ENCODE measurements around the gene CATSPER3. TPM values are rescaled to one million over a fixed set of nuclear protein-coding genes. Genes with fewer than 3 reads are reported as not detected.

The CATSPER3 gene
- polyA plus RNA-seq, 1 donor (not counting 4 experiments of a cell fraction or from before 2014, with no cell fraction given): 0.31 TPM

- DNase-seq (ENCODE audit: low read depth, low spot score) (no peak), FAIRE-seq (no peak)
- H3K36me3 ChIP-seq (ENCODE audit: control insufficient read depth in 2 of 2, extremely low read depth in 1 of 2, insufficient read depth in 2 of 2, low read length in 2 of 2): peaks cover 0 to 11% of the 10 kb centered on the region in 2 experiments
- H3K9ac ChIP-seq (ENCODE audit: control insufficient read depth, extremely low read depth, insufficient read depth, low read length): no peak overlapping the region
- H2AFZ ChIP-seq (ENCODE audit: control insufficient read depth, low read length): no peak overlapping the region
- no peak for TF ChIP-seq CTCF (optimal IDR thresholded peaks at IDR 0.05 in 1 of 3, IDR thresholded peaks at IDR 0.05 in 1 of 3, conservative IDR thresholded peaks at IDR 0.05 in 1 of 3; ENCODE audit: extremely low read depth in 1 of 3, insufficient read depth in 2 of 3, low read length in 3 of 3)
- no peak for TF ChIP-seq EZH2 (IDR thresholded peaks at IDR 0.05; ENCODE audit: low read length)
- no peaks in the 10 kb centered on the region for H3K9me3 ChIP-seq (ENCODE audit: control insufficient read depth, low read depth, low read length)
- no peaks in the 10 kb centered on the region for H3K79me2 ChIP-seq (ENCODE audit: control insufficient read depth, insufficient read depth, low read length)
- dilution Hi-C loops (cut with MboI; ENCODE audit: extremely low pct_ligation_motif_present, low sequenced_read_pairs): no loop called here
- H3K4me3 ChIP-seq (ENCODE audit: control insufficient read depth in 2 of 3, extremely low read depth in 1 of 3, insufficient read depth in 2 of 3, low read depth in 1 of 3, low read length in 3 of 3): no peak overlapping the region
- H3K4me2 ChIP-seq (ENCODE audit: control insufficient read depth, extremely low read depth, insufficient read depth, low read depth, low read length): no peak overlapping the region
- no peaks in the 10 kb centered on the region for H3K9me1 ChIP-seq (ENCODE audit: control insufficient read depth, extremely low read depth, insufficient read depth, low read length)
- no peaks in the 10 kb centered on the region for H4K20me1 ChIP-seq (ENCODE audit: control insufficient read depth, extremely low read depth, insufficient read depth, low read length)
- no peak overlapping the region for H3K27ac ChIP-seq (ENCODE audit: control insufficient read depth, insufficient read depth, low read length)
- H3K27me3 ChIP-seq (ENCODE audit: control insufficient read depth, extremely low read depth, insufficient read depth, low read length): no peaks in the 10 kb centered on the region
- H3K4me1 ChIP-seq (ENCODE audit: control insufficient read depth, extremely low read depth, insufficient read depth, low read length): no peaks in the 10 kb centered on the region
Measured at GRCh38 chr5:134937526-134937925, 30.2 kb upstream of the CATSPER3 start.

GRCh38 chr5:134938030-134938429 lies 29.7 kb upstream of the CATSPER3 start:
- Histone ChIP-seq H3K9me3 (ENCODE audit: control insufficient read depth, low read depth, low read length) (no peaks in the 10 kb centered on the region), H4K20me1 (ENCODE audit: control insufficient read depth, extremely low read depth, insufficient read depth, low read length) (no peaks in the 10 kb centered on the region), H3K79me2 (ENCODE audit: control insufficient read depth, insufficient read depth, low read length) (no peaks in the 10 kb centered on the region), H3K9me1 (ENCODE audit: control insufficient read depth, extremely low read depth, insufficient read depth, low read length) (no peaks in the 10 kb centered on the region), H3K36me3 (ENCODE audit: control insufficient read depth in 2 of 2, extremely low read depth in 1 of 2, insufficient read depth in 2 of 2, low read length in 2 of 2) (peaks cover 0 to 11% of the 10 kb centered on the region in 2 experiments), H3K27me3 (ENCODE audit: control insufficient read depth, extremely low read depth, insufficient read depth, low read length) (no peaks in the 10 kb centered on the region), H3K27ac (ENCODE audit: control insufficient read depth, insufficient read depth, low read length) (no peak overlapping the region), H2AFZ (ENCODE audit: control insufficient read depth, low read length) (no peak overlapping the region), H3K4me3 (ENCODE audit: control insufficient read depth in 2 of 3, extremely low read depth in 1 of 3, insufficient read depth in 2 of 3, low read depth in 1 of 3, low read length in 3 of 3) (no peak overlapping the region), H3K9ac (ENCODE audit: control insufficient read depth, extremely low read depth, insufficient read depth, low read length) (no peak overlapping the region), H3K4me2 (ENCODE audit: control insufficient read depth, extremely low read depth, insufficient read depth, low read depth, low read length) (no peak overlapping the region), H3K4me1 (ENCODE audit: control insufficient read depth, extremely low read depth, insufficient read depth, low read length) (no peaks in the 10 kb centered on the region)
- dilution Hi-C loops (cut with MboI; ENCODE audit: extremely low pct_ligation_motif_present, low sequenced_read_pairs): no loop called here
- no peak for DNase-seq (ENCODE audit: low read depth, low spot score)
- TF ChIP-seq CTCF (optimal IDR thresholded peaks at IDR 0.05 in 1 of 3, IDR thresholded peaks at IDR 0.05 in 1 of 3, conservative IDR thresholded peaks at IDR 0.05 in 1 of 3; ENCODE audit: extremely low read depth in 1 of 3, insufficient read depth in 2 of 3, low read length in 3 of 3): no peak
- TF ChIP-seq EZH2 (IDR thresholded peaks at IDR 0.05; ENCODE audit: low read length): no peak
- no peak for FAIRE-seq
